Amniotic epithelial cell (primary cell): ENCODE data around the gene PICALM.
A peak's percentile ranks its signal among the peaks of the same experiment; 100 is the strongest.
"Not testable (repeated sequence)": the region's sequence is repeated elsewhere in the genome, so short reads cannot be mapped to it uniquely, and the experiment has no call there.

Source experiments
- DNase-seq: peaks from one replicate; pipeline ENCODE4 v3.0.0-alpha.2; 2010; ENCODE audit warnings: low read depth

Gene PICALM, protein sequence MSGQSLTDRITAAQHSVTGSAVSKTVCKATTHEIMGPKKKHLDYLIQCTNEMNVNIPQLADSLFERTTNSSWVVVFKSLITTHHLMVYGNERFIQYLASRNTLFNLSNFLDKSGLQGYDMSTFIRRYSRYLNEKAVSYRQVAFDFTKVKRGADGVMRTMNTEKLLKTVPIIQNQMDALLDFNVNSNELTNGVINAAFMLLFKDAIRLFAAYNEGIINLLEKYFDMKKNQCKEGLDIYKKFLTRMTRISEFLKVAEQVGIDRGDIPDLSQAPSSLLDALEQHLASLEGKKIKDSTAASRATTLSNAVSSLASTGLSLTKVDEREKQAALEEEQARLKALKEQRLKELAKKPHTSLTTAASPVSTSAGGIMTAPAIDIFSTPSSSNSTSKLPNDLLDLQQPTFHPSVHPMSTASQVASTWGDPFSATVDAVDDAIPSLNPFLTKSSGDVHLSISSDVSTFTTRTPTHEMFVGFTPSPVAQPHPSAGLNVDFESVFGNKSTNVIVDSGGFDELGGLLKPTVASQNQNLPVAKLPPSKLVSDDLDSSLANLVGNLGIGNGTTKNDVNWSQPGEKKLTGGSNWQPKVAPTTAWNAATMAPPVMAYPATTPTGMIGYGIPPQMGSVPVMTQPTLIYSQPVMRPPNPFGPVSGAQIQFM

DNA sequence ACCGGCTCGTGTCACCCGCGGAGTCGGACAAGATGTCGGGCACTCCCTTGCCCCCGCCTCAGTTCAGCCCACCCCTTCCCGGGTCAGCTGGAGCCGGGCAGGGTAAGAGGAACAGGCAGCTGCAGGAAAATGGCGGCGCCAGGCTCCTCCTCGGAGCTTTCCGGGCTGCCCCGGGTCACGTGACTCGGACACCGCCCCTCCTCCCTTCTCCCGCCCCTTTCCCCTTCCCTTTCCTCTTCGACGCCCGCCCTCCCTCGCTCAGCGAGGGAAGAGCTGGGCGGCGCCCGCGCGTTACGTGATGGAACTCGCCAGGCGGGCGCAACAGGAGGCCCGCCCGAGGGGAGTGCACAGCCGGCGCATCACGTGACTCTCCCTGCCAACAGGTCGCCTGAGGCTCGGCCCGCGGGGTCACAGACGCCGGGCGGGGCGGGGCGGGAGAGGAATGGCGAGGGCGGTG lies at the start of gene PICALM:
Gene PICALM (minus strand): TSS at position 134 of the 457 bp plus-strand sequence. CDS start 304 bp downstream, outside the sequence.
- peak; percentile 97 for DNase-seq

DNA sequence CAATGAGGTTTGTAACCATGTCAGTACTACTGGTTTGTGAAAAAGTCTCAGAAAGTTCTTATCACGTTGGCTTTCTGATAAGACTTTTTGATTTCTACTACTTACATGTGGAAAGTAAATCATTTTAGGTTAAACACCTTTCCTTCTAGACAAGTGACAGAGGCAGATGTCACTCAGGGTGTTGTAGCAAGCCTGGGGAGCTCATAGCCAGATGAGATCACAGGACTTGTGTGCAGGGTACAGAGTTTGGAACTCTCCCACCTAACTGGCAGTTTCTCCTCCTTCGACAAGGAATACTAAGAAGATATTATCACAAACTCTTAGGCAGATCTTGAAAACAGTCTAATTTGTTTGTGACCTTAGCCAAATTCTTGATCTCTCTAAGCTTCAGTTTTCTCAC lies 49.4 kb upstream of the PICALM start:
- no peak for DNase-seq

DNA sequence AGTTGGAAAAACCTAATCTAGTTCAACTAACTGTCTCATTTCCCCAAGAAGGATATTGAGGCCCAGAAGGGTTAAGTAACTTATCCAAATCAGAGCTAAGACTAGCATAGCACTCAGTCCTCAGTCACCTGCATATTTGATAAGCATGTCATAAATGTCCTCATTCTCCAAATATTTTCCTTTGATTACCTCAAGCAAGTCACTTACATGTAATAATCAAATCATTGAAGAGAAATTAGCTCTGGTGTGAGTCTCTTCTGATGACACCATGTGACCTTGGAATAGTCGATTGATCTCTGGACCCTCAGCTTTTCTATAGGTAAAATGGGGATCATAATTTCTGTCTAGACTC lies 48.8 kb upstream of the PICALM start:
- DNase-seq, result no peak

DNA sequence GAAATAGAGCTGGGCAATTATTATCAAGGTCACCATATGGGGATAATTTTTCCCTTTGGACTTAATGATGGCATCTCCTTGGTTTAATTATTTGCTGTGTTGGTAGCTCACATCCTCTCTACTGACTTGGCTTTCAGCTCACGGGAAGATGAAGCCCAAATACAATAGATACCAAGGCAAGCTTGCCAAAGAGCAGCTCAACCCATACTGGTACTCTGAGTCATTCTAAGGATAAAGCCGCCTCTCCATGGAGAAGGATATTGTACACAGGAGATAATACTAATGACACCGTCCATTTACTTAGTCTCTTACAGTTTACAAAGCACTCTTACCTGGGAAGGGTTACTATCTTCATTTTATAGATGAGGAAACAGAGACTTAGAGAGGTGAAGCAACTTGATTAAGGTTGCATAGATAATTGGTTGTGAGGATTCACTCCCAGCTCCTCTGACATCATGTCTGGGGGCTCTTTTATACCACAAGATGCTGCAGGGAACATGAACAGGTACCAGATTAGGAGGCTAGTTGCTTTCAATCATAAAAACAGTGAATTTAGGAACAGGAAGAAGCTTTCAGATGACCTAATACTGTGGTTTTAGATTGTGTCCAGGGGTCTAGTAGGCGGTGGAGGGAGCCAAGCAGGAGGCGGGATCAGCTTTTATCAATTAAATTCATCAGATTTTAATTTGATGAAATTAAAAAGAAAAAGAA lies 48.3 kb upstream of the PICALM start:
- peak; percentile 70 for DNase-seq

DNA sequence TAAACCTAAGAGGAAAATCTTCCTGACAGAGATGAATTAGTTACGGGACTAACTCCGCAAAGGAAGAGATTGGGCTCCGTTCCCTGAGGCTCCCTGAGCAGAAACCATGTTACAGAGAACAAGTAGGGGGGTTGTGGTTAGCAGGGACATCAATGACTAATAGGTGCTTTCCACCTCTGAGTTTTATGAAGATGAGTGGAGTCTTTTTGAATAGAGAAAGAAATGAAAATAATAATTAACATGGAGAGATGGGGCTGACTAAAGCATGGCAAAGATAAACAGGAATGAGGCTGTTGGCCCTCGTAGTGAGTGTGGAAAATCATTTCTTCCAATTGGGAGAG lies 47.5 kb upstream of the PICALM start:
- peak; percentile 85 for DNase-seq

DNA sequence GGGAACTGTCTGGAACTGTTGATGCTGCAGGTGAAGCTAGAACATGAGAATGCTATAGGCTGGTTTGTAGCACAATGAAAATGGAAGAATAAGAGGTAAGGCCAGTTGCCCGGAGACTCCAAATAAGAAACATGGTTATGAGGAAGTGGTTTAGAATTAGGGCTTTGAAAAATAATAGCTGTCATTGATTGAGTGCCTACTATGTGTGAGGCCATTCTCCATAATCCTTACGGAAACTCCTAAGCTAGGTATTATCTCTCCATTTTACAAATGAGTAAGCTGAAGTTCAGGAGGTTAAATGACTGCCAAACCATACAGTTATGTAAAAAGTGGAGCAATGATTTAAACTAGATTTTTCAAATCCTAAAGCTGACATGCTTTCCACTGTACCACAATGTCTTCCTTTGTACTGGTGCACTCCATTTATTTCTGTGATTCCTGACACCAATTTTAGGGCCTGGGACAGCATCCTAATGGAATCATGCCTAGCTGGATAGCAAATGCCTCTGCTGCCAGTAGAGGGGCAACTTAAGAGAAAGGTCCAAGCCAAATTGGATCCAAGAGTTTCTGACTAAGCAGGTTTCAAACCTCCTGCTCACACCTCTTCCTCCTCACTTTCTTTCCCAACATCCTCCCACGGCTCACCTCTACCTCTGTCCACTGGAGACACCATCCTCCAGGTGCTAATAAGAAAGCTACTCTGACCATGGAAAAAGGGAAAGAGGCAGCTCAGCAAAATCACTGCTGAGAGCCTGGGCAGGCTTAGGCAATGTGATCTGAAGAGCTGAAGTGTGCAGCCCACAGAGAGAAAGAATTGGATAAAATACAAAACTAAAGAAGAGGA lies 46.9 kb upstream of the PICALM start:
- peak; percentile 89 for DNase-seq

DNA sequence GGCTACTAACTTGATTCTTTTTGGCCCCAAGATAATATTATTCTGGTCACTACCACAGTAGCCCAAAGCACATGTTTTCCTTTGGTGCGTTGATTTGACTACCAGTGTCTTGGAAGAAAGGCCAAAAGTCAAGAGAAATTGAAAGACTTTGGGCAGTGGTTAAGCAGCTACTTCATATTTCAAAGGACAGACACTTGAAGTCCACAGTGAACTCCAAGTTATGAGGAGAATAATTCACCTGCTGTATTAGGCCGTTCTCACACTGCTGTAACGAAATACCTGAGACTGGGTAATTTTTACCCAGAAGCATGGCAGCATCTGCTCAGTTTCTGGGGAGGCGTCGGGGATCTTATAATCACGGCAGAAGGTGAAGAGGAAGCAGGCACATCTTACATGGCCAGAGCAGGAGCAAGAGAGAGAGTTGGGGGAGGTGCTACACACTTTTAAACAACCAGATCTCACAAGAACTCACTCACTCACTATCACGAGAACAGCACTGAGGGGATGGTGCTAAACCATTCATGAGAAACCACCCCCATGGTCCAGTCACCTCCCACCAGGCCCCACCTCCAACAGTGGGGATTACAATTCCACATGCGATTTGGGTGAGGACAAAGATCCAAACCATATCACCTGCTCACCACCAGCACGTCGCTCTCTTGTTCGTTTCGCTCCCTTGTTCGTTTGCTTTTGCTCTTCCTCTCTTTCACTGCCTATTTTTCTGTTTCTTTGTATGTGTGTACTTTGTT lies 40.2 kb upstream of the PICALM start:
- DNase-seq, result no peak

DNA sequence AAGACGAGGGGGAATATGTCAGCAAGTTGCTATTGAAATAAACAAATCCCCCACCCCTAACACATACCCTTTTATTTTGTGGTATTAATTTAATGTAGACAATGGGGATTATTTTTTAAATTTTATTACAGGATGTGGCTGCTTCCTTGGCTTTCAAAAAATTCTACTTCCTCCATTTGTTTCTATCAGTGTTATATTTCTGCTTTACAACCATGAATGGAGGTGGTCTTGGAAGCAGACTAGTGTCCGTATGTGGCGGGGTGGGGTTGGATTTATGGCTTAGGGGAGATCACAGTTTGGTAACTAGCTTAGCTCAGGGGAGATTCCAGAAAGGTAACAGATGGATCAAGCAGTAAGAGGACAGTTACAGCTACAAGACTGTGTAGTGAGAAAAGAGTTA lies 39.3 kb upstream of the PICALM start:
- DNase-seq, result no peak

DNA sequence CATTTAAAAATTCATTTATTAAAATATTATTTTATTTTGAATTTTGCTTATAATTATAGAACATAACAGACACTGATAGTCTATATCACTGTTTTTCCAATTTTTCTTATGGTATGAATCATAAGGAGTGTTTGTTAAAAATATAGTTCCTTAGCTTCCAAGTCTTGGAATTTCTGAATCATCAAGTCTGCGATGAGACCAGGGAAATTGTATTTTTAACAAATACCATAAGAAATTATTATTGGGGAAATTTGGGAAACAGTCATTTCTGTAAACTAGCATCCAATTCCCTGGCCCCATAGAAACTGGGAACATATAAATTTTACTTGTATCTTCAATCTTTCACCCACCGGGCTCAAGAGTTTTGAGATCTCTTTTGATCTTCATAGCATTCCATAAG lies 38.0 kb upstream of the PICALM start:
- DNase-seq, result peak; percentile 7

DNA sequence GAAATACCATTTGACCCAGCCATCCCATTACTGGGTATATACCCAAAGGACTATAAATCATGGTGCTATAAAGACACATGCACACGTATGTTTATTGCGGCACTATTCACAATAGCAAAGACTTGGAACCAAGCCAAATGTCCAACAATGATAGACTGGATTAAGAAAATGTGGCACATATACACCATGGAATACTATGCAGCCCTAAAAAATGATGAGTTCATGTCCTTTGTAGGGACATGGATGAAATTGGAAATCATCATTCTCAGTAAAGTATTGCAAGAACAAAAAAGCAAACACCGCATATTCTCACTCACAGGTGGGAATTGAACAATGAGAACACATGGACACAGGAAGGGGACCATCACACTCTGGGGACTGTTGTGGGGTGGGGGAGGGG lies 37.1 kb upstream of the PICALM start:
- DNase-seq, result not testable (repeated sequence)

DNA sequence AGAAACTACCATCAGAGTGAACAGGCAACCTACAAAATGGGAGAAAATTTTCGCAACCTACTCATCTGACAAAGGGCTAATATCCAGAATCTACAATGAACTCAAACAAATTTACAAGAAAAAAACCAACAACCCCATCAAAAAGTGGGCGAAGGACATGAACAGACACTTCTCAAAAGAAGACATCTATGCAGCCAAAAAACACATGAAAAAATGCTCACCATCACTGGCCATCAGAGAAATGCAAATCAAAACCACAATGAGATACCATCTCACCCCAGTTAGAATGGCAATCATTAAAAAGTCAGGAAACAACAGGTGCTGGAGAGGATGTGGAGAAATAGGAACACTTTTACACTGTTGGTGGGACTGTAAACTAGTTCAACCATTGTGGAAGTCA lies 36.7 kb upstream of the PICALM start:
- DNase-seq, result not testable (repeated sequence)

DNA sequence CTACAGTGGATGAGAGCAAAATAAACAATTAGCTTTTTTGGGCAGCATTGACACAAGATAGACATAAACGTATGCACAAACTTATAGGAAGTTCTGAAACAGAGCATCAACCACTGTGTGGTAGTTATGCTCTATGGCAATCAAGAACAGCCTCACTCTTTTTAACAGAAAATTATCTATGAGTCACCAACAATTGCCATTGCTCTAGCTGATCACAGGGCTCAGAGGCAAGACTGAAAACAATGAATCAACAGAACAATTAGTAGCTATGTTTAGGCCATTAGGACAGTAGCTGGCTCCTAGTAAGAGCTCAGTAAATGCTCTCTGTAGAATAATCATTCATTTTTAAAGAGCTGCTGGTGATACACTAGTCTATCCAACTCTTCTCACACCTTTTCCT lies 34.9 kb upstream of the PICALM start:
- no peak for DNase-seq

DNA sequence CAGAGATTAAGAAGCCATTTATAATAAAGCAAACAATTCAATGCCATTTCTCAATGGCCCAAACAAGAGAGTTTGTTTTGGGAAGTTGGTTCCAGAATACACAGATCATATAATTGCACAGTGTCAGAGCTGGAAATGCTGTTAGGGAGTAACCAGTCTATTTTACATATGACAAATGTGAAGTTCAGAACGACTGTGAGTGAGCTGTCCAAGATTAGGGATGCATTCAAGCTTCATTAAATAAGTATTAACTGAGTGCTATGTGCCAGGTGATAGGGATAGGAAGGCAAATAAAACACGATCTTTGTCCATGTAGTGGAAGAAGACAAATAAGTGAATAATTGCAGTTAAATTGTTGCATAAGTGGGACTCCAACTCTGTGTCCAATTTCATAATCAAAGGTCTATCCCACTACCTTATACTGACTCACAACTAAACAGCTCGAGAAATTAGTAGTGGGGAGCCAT lies 33.1 kb upstream of the PICALM start:
- peak; percentile 58 for DNase-seq

DNA sequence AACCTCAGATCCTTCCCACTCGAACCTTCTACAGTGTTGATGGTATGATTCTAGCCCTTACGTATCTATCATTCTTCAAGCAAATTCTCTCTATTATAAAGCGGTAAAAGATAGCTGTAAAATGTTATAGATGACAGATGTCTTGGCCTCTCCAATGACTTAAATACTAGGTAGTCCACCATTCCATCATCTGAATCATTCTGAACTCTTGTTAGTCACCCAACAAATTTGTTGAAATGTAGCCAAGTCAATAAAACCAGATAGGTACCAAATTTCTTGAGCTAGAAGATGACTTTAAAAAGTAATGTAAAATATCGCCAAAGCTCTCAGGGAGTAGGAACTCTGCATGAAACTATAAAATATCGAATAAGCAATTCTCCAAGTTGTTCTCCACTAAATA lies 32.6 kb upstream of the PICALM start:
- DNase-seq, result peak; percentile 49

DNA sequence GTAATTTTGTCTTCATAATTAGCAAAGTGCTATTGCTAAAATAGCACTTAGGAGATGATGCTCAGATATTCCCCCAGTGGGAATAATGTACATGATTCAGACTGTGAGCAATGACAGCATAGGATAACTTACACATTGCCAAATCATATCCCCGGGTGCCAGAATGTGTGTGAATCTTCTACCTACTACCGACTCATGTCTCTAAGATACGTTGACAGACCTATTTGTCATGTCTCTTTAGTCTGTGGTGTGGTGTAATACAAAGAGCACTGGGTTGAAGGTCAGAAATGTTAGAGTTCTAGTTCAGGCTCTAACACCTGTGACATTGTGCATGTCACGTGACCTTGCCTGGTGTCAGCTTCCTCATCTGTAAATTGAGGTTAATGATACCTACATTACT lies 31.0 kb upstream of the PICALM start:
- peak; percentile 53 for DNase-seq

DNA sequence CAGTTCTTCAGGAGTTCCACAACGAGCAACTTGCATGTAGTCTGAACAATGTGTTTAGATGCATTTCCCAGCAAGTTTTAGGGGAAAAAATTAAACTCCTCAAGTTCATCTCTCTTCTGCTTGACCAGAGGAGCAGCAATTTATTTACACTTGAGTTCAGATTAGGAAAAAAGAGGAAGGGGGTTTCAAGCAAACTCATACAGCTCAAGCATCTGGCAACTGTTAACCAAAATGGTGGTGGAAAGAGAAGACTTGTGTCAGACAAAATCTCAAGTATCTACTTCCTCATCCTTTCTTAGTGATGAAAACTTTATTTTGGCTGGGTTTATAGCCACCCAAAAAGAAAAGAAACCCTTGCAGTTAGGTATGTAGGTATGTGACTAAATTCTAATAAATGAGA lies 29.1 kb upstream of the PICALM start:
- no peak for DNase-seq

DNA sequence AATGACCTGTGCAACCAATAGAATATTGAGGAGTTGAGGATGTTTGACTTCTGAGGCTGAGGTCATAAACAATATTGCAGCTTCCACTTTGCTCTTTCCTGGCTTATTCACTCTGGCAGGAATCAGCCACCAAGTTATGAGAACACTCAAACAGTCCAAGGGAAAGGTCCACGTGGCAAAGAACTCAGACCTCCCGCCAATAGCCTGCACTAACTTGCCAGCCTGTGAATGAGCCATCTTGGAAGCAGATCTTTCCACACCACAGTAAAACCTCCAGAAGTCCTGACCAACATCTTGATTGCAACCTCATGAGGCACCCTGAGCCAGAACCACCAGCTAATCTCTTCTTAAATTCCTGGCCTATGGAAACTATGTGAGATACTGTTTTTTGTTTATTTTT lies 22.7 kb upstream of the PICALM start:
- peak; percentile 88 for DNase-seq

DNA sequence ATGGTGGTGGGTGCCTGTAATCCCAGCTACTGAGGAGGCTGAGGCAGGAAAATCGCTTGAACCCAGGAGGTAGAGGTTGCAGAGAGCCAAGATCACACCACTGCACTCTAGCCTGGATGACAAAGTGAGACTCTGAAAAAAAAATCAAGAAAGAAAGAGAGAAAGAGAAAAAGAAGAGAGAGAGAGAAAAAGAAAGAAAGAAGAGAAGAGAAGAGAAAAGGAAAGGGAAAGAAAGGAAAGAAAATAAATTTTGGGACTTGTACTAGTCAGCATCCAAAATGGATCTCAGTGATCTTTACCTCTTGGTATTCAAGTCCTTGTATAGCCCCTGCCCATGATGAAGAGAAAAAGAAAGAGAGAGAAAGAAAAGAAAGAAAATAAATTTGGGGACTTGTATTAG lies 22.2 kb upstream of the PICALM start:
- DNase-seq, result no peak

DNA sequence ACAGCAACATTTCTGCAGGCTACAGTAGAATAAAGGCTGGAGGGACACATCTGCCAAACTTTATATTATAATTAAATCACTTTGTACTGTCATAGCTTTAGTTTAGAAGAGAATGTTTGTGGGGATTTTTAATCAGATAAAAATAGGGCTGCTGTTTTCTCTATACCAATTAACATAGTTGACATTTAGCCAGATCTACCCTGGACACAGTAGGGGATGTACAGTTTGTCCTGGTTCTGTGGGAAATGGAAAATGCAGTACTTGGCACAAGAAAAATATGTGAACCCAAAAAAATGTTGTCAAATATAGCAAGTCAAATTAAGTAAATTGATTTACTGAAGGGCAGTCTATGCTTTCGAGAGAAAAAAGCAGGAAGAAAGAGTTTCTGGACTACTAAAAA lies 20.8 kb upstream of the PICALM start:
- DNase-seq, result peak; percentile 81

DNA sequence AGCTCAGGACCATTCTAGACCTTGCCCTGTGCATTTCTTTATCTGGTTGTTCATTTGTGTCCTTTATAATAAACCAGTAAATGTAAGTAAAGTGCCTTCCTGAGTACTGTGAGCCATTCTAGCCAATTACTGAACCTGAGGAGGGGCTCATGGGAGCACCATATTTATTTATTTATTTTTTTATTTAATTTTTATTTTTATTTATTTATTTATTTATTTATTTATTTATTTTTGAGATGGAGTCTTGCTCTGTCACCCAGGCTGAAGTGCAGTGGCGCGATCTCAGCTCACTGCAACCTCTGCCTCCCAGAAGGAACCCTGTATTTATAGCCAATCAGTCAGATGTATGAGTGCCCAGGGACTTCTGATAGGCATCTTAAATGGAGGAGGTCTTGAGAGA lies 18.8 kb upstream of the PICALM start:
- not testable (repeated sequence) for DNase-seq

DNA sequence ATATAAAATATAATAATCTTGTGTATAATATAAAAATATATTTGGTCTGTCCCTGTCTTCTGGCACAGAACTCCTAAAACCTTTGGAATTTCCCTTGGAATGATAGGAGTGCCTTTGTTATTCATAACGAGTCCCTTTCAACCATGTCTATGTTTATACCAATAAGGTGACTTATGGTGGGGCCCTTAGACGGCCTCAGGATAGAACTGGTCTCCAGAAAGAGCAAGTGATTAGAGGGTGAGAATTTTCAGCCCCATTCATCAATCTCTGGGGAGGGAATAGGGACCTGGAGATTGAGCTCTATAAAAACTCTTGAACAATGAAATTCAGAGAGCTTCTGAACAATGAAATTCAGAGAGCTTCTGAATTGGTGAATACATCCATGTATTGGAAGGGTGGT lies 18.4 kb upstream of the PICALM start:
- no peak for DNase-seq
